GM12878 (cell line): Measurements from ENCODE around the gene MAP3K5. TPM values are rescaled to one million over a fixed set of nuclear protein-coding genes. Genes with fewer than 3 reads are reported as not detected.

ENCODE experiments used
- ATAC-seq: fragments of 200-7000 bp; cut with Tn5 transposase; 3 replicates; pipeline ENCODE4 v1.9.1; 2020; ENCODE audit warnings: mild to moderate bottlenecking, moderate library complexity
- BruUV-seq: library from RNA; stranded (reverse); fragments of 400-500 nt; replicated peaks from 2 replicates; lab custom pipeline; 2021; lab: Mats Ljungman, UMichigan
- CTCF ChIA-PET: fragments of 300-600 bp; sonication (Branson Sonifier 250); formaldehyde crosslinking; extraction: SDS; loops from one replicate; lab custom pipeline; 2021; ENCODE audit warnings: inconsistent platforms; lab: Yijun Ruan, JAX
- POLR2A ChIA-PET: fragments of 350-600 bp; formaldehyde crosslinking; extraction: SDS; loops from one replicate; lab custom pipeline; 2021; ENCODE audit warnings: inconsistent platforms; lab: Charles Lee
- RAD21 ChIA-PET: fragments of 300-600 bp; sonication (Branson Sonifier 250); formaldehyde crosslinking; loops from one replicate; lab custom pipeline; 2023; ENCODE audit warnings: antibody characterized with exemption; ENCODE audit not compliant: unreplicated experiment; lab: Charles Lee
- SMC1A ChIA-PET: fragments of 300-600 bp; sonication (Branson Sonifier 250); formaldehyde crosslinking; loops from one replicate; lab custom pipeline; 2023; ENCODE audit not compliant: unreplicated experiment, uncharacterized antibody; lab: Charles Lee
- DNase-seq: peaks from one replicate; pipeline ENCODE4 v3.0.0-alpha.2; 2011; ENCODE audit warnings: low read depth, low spot score
- FAIRE-seq: peaks from 3 replicates; lab custom pipeline; 2011; peaks lifted over from hg19 to GRCh38; lab: Jason Lieb, UNC
- H2AFZ ChIP-seq: 2 replicates; pipeline ENCODE4 v1.6.0; 2011; ENCODE audit warnings: low read depth, low read length, control low read depth; ENCODE audit not compliant: control insufficient read depth
- H3K27ac ChIP-seq: 2 replicates; pipeline ENCODE4 v1.5.1; 2011; ENCODE audit warnings: control low read depth; ENCODE audit not compliant: control insufficient read depth, insufficient read depth
- H3K27me3 ChIP-seq, 2 experiments: replicated peaks in 1 of 2; 2 replicates each; pipeline versions ENCODE4 v1.6.0 to v1.6.1; 2011; ENCODE audit warnings: low read length in 1 of 2; ENCODE audit not compliant: control insufficient read depth in 2 of 2, insufficient read depth in 2 of 2
- H3K36me3 ChIP-seq, 2 experiments: 2 replicates each; pipeline ENCODE4 v1.5.1; 2011; ENCODE audit warnings: low read length in 1 of 2; ENCODE audit not compliant: control insufficient read depth in 2 of 2, insufficient read depth in 2 of 2
- H3K4me1 ChIP-seq: 2 replicates; pipeline ENCODE4 v1.6.1; 2011; ENCODE audit warnings: mild to moderate bottlenecking, low read length, moderate library complexity, mixed read lengths; ENCODE audit not compliant: control insufficient read depth, insufficient read depth
- H3K4me2 ChIP-seq: 2 replicates; pipeline ENCODE4 v1.6.0; 2011; ENCODE audit warnings: control low read depth; ENCODE audit not compliant: control insufficient read depth, insufficient read depth
- H3K4me3 ChIP-seq: fragments of 200-600 bp; sonication (generic); 2 replicates; pipeline ENCODE4 v1.5.1; 2016
- H3K79me2 ChIP-seq: 2 replicates; pipeline ENCODE4 v1.6.0; 2011; ENCODE audit warnings: low read length; ENCODE audit not compliant: control insufficient read depth, insufficient read depth
- H3K9ac ChIP-seq: 2 replicates; pipeline ENCODE4 v1.8.0; 2011; ENCODE audit warnings: low read length, control low read depth, mixed read lengths; ENCODE audit not compliant: control insufficient read depth, insufficient read depth
- H3K9me3 ChIP-seq: replicated peaks from 3 replicates; pipeline ENCODE4 v1.5.1; 2011; ENCODE audit warnings: mild to moderate bottlenecking, low read length; ENCODE audit not compliant: control insufficient read depth, insufficient read depth
- H4K20me1 ChIP-seq: 2 replicates; pipeline ENCODE4 v1.6.0; 2011; ENCODE audit not compliant: control insufficient read depth, insufficient read depth
- CBFB ChIP-seq: IDR thresholded peaks from 2 replicates; pipeline ENCODE4 v1.6.1; 2016; ENCODE audit warnings: antibody characterized with exemption, low read depth
- CEBPZ ChIP-seq: fragments of 150-350 bp; IDR thresholded peaks from 2 replicates; pipeline ENCODE4 v1.6.1; 2016; ENCODE audit warnings: low read depth, low read length
- ETV6 ChIP-seq, 2 experiments: fragments of 450-650 bp in 1 of 2; IDR thresholded peaks in 1 of 2; conservative IDR thresholded peaks in 1 of 2; 2 replicates each; pipeline ENCODE4 v1.6.1; 2014; ENCODE audit warnings: antibody characterized with exemption in 1 of 2, borderline replicate concordance in 1 of 2, low read depth in 1 of 2, mild to moderate bottlenecking in 1 of 2, moderate library complexity in 1 of 2
- NKRF ChIP-seq: fragments of 450-650 bp; conservative IDR thresholded peaks from 2 replicates; pipeline ENCODE4 v1.6.1; 2017; ENCODE audit warnings: mild to moderate bottlenecking, moderate library complexity
- NR2F1 ChIP-seq: fragments of 450-650 bp; conservative IDR thresholded peaks from 2 replicates; pipeline ENCODE4 v1.6.1; 2017; ENCODE audit warnings: mild to moderate bottlenecking
- PBX3 ChIP-seq: IDR thresholded peaks from 2 replicates; pipeline ENCODE4 v1.6.1; 2011; ENCODE audit warnings: mild to moderate bottlenecking, low read depth, low read length, moderate library complexity; ENCODE audit not compliant: insufficient replicate concordance
- PML ChIP-seq: IDR thresholded peaks from 2 replicates; pipeline ENCODE4 v1.6.1; 2012; ENCODE audit warnings: low read length, inconsistent platforms
- RB1 ChIP-seq: fragments of 450-650 bp; formaldehyde crosslinking; IDR thresholded peaks from 2 replicates; pipeline ENCODE4 v1.6.1; 2017; ENCODE audit warnings: mild to moderate bottlenecking, borderline replicate concordance
- SKIL ChIP-seq: fragments of 450-650 bp; IDR thresholded peaks from 2 replicates; pipeline ENCODE4 v1.6.1; 2017; ENCODE audit warnings: mild to moderate bottlenecking, low read depth, inconsistent platforms; ENCODE audit not compliant: poor library complexity, severe bottlenecking
- SREBF1 ChIP-seq: IDR thresholded peaks from 2 replicates; pipeline ENCODE4 v1.6.1; 2012; ENCODE audit warnings: mild to moderate bottlenecking, low read length
- STAT3 ChIP-seq: IDR thresholded peaks from 2 replicates; pipeline ENCODE4 v1.6.1; 2011; ENCODE audit warnings: low read depth, low read length, improper control_type of control experiment
- ZBED1 ChIP-seq: IDR thresholded peaks from 2 replicates; pipeline ENCODE4 v1.6.1; 2016; ENCODE audit warnings: borderline replicate concordance
- WGBS: methylation state at CpG from one replicate; pipeline ENCODE4 v1.1.6; 2016; ENCODE audit warnings: low lambda C conversion rate; ENCODE audit not compliant: insufficient replicate concordance, insufficient coverage; ENCODE audit errors: missing lambda C conversion rate; 5-methylcytosine and 5-hydroxymethylcytosine counted together
- in situ Hi-C: fragments of 300-500 bp; cut with MboI; formaldehyde crosslinking; loops from 9 replicates; pipeline ENCODE4 v1.14.3; 2018; ENCODE audit warnings: mixed read lengths
- intact Hi-C: fragments of 100-400 bp; cut with micrococcal nuclease; formaldehyde crosslinking; loops from one replicate; pipeline ENCODE4 v1.14.2; 2022; ENCODE audit not compliant: unreplicated experiment
- polyA plus RNA-seq, 11 experiments: library from polyadenylated mRNA; depleted of rRNA in 4 of 11; unstranded in 6 of 11; stranded (reverse) in 5 of 11; fragments of >200 nt; fragmentation: Nextera tagmentation in 4 of 11; fragmentation: Illumina TruSeq in 1 of 11; extraction: Ambion mirVana in 4 of 11; extraction: Trizol in 1 of 11; gene quantifications; 1 replicate in 1 of 11; 2 replicates in 10 of 11; pipeline versions ENCODE4 v1.2.1 to v1.2.3, GENCODE V29; 2011 to 2016; ENCODE audit warnings: inconsistent platforms in 2 of 11, missing spikeins in 2 of 11, low read depth in 1 of 11
- total RNA-seq, 4 experiments: library from RNA; depleted of rRNA in 3 of 4; stranded (reverse); fragments of >200 nt in 3 of 4; fragmentation: Illumina TruSeq in 1 of 4; extraction: Trizol in 1 of 4; gene quantifications; 2 replicates each; pipeline versions ENCODE4 v1.2.1 to v1.2.3, GENCODE V29; 2013 to 2021

MAP3K5 gene
- total and polyA plus RNA-seq, 10 of the 15 experiments (the other 5 are each of a cell fraction or from before 2014, with no cell fraction given), result 5.4 to 34.3 (median 26.4) TPM

GRCh38 chr6:136738692-136739057, 53.6 kb downstream of the MAP3K5 start:
- H3K4me1 ChIP-seq, result peaks cover 7% of the 10 kb centered on the region; the same call in 1 of the 2 replicates
- H3K9ac ChIP-seq, result no peak overlapping the region
- H3K27me3 ChIP-seq, result no peaks in the 10 kb centered on the region
- ChIA-PET POLR2A (interaction anchor here (0.7 to 1.5 kb wide), 5 partner anchors 10 to 145 kb away, joined by 3 to 6 read pairs (median 3); no protein-coding TSS in a partner anchor), CTCF (interaction anchor here (1.4 to 5.7 kb wide), 5 partner anchors 10 to 93 kb away, joined by 5 to 34 read pairs (median 8); partner anchors contain the start of gene MAP3K5), RAD21 (interaction anchor here (0.9 to 4.8 kb wide), 5 partner anchors 19 to 52 kb away, joined by 3 to 56 read pairs (median 20); partner anchors contain the start of gene MAP3K5), SMC1A (interaction anchor here (1.1 to 19.4 kb wide), 7 partner anchors 10 to 94 kb away, joined by 4 to 370 read pairs (median 6); partner anchors contain the start of gene MAP3K5)
- no peak overlapping the region for H3K4me2 ChIP-seq
- in situ Hi-C loops, result no loop called here
- ATAC-seq (no peak), FAIRE-seq (no peak), DNase-seq (no peak)
- 90% methylated on average over 6 of the region's 6 CpGs for WGBS
- H4K20me1 ChIP-seq, result no peaks in the 10 kb centered on the region
- H3K4me3 ChIP-seq, result no peak overlapping the region
- H3K27ac ChIP-seq, result no peak overlapping the region
- no peak overlapping the region for H2AFZ ChIP-seq
- no TSS peak for BruUV-seq
- intact Hi-C loops, result no loop called here
- no peak for TF ChIP-seq SREBF1
- TF ChIP-seq CEBPZ, result no peak
- TF ChIP-seq ZBED1, result no peak
- TF ChIP-seq PML, result no peak
- TF ChIP-seq NR2F1, result no peak
- TF ChIP-seq NKRF, result no peak
- TF ChIP-seq STAT3, result no peak
- TF ChIP-seq CBFB, result no peak
- TF ChIP-seq SKIL, result no peak
- TF ChIP-seq PBX3, result no peak
- no peak for TF ChIP-seq RB1
- TF ChIP-seq ETV6 (conservative IDR thresholded peaks at IDR 0.05 in 1 of 2, IDR thresholded peaks at IDR 0.05 in 1 of 2; ENCODE audit: borderline replicate concordance in 1 of 2, low read depth in 1 of 2), result no peak
- no peaks in the 10 kb centered on the region for H3K9me3 ChIP-seq
- peaks cover 2 to 6% of the 10 kb centered on the region in 2 experiments; a peak in 2 of 4 replicates for H3K36me3 ChIP-seq
- H3K79me2 ChIP-seq, result peaks cover 98% of the 10 kb centered on the region
